Type B pancreatic cell (in vitro differentiated cells): ENCODE results near the gene RALY. TPM values are rescaled to one million over a fixed set of nuclear protein-coding genes. Genes with fewer than 3 reads are reported as not detected.

Experiments used
- DNase-seq: peaks from one replicate; pipeline ENCODE4 v3.0.0; 2021; ENCODE audit warnings: mixed read lengths; ENCODE audit not compliant: unreplicated experiment; ENCODE audit errors: extremely low spot score
- H3K27ac Mint-ChIP-seq: 2 replicates; pipeline ENCODE4 v1.8.0; 2021; ENCODE audit warnings: mild to moderate bottlenecking, mixed read lengths
- H3K27me3 Mint-ChIP-seq: 2 replicates; pipeline ENCODE4 v1.8.0; 2021; ENCODE audit warnings: mixed read lengths
- H3K36me3 Mint-ChIP-seq: 2 replicates; pipeline ENCODE4 v1.8.0; 2021; ENCODE audit warnings: mixed read lengths
- H3K4me1 Mint-ChIP-seq: one replicate; pipeline ENCODE4 v1.8.0; 2021; ENCODE audit warnings: mixed read lengths; ENCODE audit not compliant: unreplicated experiment
- H3K4me3 Mint-ChIP-seq: 2 replicates; pipeline ENCODE4 v1.8.0; 2021; ENCODE audit warnings: mild to moderate bottlenecking, mixed read lengths
- H3K9me3 Mint-ChIP-seq: 2 replicates; pipeline ENCODE4 v1.8.0; 2021; ENCODE audit warnings: mixed read lengths
- total RNA-seq: library from RNA; stranded (reverse); gene quantifications from 2 replicates; pipeline ENCODE4 v1.2.1, GENCODE V29; 2021; ENCODE audit warnings: low replicate concordance
- TF ChIP-seq, protein P1 (sequence below): fragments of 200-600 bp; sonication (generic); conservative IDR thresholded peaks from 2 replicates; pipeline ENCODE4 v1.5.0; 2021; ENCODE audit warnings: antibody characterized with exemption, mild to moderate bottlenecking

The RALY gene
- total RNA-seq, 1 donor from 2014 or later, result 215 TPM

DNA sequence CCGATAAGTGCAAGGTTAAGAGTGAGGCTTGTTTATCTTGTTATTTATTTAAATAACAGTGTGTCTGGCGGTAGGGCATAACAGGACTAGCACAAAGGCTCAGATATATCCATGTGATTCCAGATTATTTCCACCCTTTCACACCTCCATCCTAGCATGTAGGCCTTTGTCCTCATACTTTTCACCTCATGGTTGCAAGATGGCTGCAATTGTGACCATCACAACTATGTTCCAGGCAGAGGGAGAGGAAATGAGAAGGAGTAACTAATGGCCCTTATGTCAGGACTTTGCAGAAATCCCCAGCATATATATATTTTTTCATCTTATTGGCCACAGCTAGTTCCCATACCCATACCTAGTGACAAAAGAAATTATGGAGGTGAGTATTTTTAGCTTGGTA lies 23.5 kb upstream of the RALY start:
- Mint-ChIP-seq H3K36me3 (no peaks in the 10 kb centered on the region), H3K9me3 (no peaks in the 10 kb centered on the region), H3K4me3 (no peak overlapping the region), H3K27me3 (no peaks in the 10 kb centered on the region), H3K27ac (no peak overlapping the region), H3K4me1 (no peaks in the 10 kb centered on the region)
- TF ChIP-seq, protein P1, sequence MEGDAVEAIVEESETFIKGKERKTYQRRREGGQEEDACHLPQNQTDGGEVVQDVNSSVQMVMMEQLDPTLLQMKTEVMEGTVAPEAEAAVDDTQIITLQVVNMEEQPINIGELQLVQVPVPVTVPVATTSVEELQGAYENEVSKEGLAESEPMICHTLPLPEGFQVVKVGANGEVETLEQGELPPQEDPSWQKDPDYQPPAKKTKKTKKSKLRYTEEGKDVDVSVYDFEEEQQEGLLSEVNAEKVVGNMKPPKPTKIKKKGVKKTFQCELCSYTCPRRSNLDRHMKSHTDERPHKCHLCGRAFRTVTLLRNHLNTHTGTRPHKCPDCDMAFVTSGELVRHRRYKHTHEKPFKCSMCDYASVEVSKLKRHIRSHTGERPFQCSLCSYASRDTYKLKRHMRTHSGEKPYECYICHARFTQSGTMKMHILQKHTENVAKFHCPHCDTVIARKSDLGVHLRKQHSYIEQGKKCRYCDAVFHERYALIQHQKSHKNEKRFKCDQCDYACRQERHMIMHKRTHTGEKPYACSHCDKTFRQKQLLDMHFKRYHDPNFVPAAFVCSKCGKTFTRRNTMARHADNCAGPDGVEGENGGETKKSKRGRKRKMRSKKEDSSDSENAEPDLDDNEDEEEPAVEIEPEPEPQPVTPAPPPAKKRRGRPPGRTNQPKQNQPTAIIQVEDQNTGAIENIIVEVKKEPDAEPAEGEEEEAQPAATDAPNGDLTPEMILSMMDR, result no peak
- DNase-seq, result no peak

DNA sequence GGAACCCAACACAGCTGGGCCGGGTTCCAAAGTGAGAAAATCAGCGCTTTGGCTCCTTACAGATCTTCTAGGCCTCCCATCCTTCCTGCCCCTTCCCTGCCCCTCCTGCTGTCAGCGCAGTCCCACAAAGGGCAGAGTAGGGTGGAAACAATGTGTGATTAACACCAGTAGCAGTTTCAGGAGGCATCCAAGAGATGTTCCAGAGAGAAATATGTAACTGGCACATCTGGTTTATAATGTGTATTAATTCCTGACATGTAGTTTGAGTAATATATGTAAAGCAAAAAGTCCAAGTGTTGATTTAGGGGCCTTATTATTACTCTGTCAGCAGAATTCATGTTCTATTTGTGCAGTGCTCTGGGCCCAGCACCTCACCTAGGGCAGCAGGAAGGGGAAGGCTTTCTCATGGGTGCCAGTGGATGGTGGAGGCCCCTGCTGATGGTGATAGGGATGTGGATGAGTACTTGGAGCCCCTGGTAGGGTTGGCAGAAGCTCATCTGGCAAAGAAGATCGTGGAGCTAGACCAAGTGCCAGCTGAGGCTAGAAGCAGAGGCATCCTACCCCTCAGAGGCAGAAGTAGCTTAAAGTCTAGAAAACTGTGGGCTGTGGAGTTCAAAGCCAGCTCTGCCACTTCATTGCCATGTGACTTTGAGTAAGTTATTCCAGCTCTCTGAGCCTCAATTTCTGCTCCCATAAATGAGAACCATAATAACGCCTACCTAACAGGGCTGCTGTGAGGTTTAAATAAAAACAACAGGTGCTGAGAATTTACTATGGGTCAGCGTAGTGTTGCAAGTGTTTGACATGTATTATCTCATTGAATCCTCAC lies 22.4 kb upstream of the RALY start:
- no peaks in the 10 kb centered on the region for H3K9me3 Mint-ChIP-seq
- no peaks in the 10 kb centered on the region for H3K4me1 Mint-ChIP-seq
- TF ChIP-seq, protein P1, result no peak
- no peak overlapping the region for H3K27ac Mint-ChIP-seq
- H3K4me3 Mint-ChIP-seq, result no peak overlapping the region
- no peak for DNase-seq
- no peaks in the 10 kb centered on the region for H3K27me3 Mint-ChIP-seq
- H3K36me3 Mint-ChIP-seq, result no peaks in the 10 kb centered on the region

DNA sequence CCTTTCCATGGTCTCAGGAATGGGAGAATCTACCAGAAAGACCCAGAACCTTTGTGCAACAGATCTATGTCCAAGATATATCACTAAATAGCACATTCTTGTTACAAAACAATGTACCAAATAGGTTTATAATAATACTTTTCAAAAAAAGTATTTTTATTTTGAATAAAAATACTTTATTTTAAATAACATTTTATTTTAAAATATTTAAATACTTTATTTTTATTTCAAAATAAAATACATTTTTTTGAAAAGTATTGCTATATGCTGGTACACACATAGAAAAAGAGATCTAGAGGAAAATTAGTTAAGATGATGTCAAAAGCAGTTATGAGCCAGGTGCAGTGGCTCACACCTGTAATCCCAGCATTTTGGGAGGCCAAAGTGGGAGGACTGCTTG lies 16.8 kb upstream of the RALY start:
- Mint-ChIP-seq H3K4me3 (no peak overlapping the region), H3K27me3 (peaks cover 7% of the 10 kb centered on the region), H3K4me1 (no peaks in the 10 kb centered on the region), H3K27ac (no peak overlapping the region), H3K9me3 (no peaks in the 10 kb centered on the region), H3K36me3 (no peaks in the 10 kb centered on the region)
- DNase-seq, result no peak
- TF ChIP-seq, protein P1, result no peak

DNA sequence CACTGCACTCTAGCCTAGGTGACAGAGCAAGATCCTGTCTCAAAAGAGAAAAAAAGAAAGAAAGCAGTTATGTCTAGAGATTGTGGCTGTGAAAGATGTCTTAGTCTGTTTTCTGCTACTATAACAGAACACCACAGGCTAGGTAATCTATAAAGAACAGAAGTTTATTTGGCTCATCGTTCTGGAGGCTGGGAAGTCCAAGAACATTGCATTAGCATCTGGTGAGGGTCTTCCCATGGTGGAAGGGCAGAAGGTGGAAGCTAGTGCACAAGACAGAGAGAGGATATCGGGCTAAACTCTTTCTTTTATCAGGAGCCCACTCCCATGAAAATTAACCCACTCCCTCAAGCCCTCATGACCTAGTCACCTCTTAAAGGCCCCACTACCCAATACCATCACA lies 16.2 kb upstream of the RALY start:
- Mint-ChIP-seq H3K4me1 (no peaks in the 10 kb centered on the region), H3K9me3 (no peaks in the 10 kb centered on the region), H3K27me3 (peaks cover 7% of the 10 kb centered on the region), H3K27ac (no peak overlapping the region), H3K4me3 (no peak overlapping the region), H3K36me3 (no peaks in the 10 kb centered on the region)
- DNase-seq, result no peak
- TF ChIP-seq, protein P1, result no peak

DNA sequence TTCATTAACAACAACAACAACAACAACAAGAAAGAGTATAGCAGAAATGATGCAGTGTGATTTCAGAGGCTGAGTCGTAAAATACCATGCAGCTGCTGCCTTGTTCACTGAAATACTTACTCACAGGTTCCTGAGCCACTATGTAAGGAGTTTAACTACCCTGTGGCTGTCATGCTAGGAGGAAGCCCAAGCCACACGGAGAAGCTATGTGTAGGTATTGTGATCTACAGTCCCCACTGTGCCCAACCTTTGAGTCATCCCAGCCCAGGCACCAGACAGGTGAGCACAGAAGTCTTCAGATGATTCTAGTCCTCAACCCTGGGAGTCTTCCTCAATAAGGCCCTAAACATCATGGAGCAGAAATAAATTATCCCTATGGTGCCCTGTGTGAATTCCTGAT lies 14.6 kb upstream of the RALY start:
- Mint-ChIP-seq H3K9me3 (no peaks in the 10 kb centered on the region), H3K27ac (no peak overlapping the region), H3K36me3 (no peaks in the 10 kb centered on the region), H3K4me1 (no peaks in the 10 kb centered on the region), H3K4me3 (no peak overlapping the region), H3K27me3 (peaks cover 7% of the 10 kb centered on the region)
- no peak for DNase-seq
- TF ChIP-seq, protein P1, result no peak
